NB4 (cell line): ENCODE measurements around the gene CIT.

Experiments used
- POLR2A ChIP-seq: IDR thresholded peaks from 2 replicates; pipeline ENCODE4 v1.6.1; 2011; ENCODE audit warnings: mild to moderate bottlenecking; ENCODE audit not compliant: insufficient read length; ENCODE audit errors: extremely low read depth
- TF ChIP-seq, protein P1 (sequence below): IDR thresholded peaks from one replicate; pipeline ENCODE4 v1.5.1; 2012; ENCODE audit warnings: low read depth, low read length

DNA sequence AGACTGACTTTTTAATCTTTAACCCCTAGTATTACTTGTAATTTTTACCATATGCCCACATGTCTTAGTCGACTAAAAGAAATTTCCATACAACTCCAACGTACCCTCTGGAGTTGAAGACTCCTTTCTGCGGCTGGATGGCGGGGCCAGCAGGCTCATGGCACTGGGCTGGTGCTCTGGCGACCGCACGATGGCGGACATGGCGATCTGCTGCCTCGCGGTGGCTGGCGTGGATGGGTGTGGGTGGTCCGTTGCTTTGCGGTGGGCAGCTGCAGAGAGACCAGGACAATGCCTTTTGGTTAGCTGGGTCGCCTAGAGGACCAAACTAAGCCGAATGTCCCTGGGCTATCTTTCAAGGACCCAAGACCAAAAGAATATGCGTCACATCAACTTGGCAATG, 159.0 kb downstream of the CIT start:
- TF ChIP-seq, protein P1, sequence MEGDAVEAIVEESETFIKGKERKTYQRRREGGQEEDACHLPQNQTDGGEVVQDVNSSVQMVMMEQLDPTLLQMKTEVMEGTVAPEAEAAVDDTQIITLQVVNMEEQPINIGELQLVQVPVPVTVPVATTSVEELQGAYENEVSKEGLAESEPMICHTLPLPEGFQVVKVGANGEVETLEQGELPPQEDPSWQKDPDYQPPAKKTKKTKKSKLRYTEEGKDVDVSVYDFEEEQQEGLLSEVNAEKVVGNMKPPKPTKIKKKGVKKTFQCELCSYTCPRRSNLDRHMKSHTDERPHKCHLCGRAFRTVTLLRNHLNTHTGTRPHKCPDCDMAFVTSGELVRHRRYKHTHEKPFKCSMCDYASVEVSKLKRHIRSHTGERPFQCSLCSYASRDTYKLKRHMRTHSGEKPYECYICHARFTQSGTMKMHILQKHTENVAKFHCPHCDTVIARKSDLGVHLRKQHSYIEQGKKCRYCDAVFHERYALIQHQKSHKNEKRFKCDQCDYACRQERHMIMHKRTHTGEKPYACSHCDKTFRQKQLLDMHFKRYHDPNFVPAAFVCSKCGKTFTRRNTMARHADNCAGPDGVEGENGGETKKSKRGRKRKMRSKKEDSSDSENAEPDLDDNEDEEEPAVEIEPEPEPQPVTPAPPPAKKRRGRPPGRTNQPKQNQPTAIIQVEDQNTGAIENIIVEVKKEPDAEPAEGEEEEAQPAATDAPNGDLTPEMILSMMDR: no peak
- TF ChIP-seq POLR2A: no peak
